HCT116 (cell line): ENCODE results near the gene ARVCF. TPM values are rescaled to one million over a fixed set of nuclear protein-coding genes. Genes with fewer than 3 reads are reported as not detected.

Experiments used
- ATAC-seq: fragments of 200-7000 bp; cut with Tn5 transposase; 2 replicates; pipeline ENCODE4 v1.9.1; 2020; ENCODE audit warnings: mild to moderate bottlenecking, moderate library complexity
- BruUV-seq: library from RNA; stranded (reverse); fragments of 400-500 nt; replicated peaks from 2 replicates; lab custom pipeline; 2021; lab: Mats Ljungman, UMichigan
- CTCF ChIA-PET: fragments of 300-600 bp; sonication (Branson Sonifier 250); formaldehyde crosslinking; loops from one replicate; lab custom pipeline; 2021; ENCODE audit warnings: antibody characterized with exemption; lab: Charles Lee
- POLR2A ChIA-PET: fragments of 300-600, 350-600 bp; sonication (Branson Sonifier 250); formaldehyde crosslinking; loops from one replicate; lab custom pipeline; 2021; ENCODE audit warnings: antibody characterized with exemption; lab: Charles Lee
- RAD21 ChIA-PET, 2 experiments: fragments of 300-600 bp; sonication (Branson Sonifier 250); formaldehyde crosslinking; loops; one replicate each; lab custom pipeline; 2023; ENCODE audit warnings: low total read pairs in 2 of 2; ENCODE audit not compliant: uncharacterized antibody in 2 of 2, unreplicated experiment in 2 of 2, low non-redundant PET in 1 of 2; lab: Charles Lee
- DNase-seq: peaks from one replicate; pipeline ENCODE4 v3.0.0-alpha.2; 2010; ENCODE audit warnings: low read depth, low spot score
- H2AFZ ChIP-seq: fragments of 200-600 bp; shearing (Covaris generic), sonication (generic); 2 replicates; pipeline ENCODE4 v1.6.1; 2017; ENCODE audit warnings: low read depth, mixed run types, mixed read lengths, antibody characterized with exemption, low read length; ENCODE audit not compliant: poor library complexity, severe bottlenecking
- H3K27ac ChIP-seq: 2 replicates; pipeline ENCODE4 v1.5.1; 2012; ENCODE audit warnings: low read depth, low read length
- H3K27me3 ChIP-seq: fragments of 200-600 bp; sonication (generic); 2 replicates; pipeline ENCODE4 v1.6.1; 2016; ENCODE audit warnings: mixed run types, low read length, mixed read lengths; ENCODE audit not compliant: insufficient read depth
- H3K36me3 ChIP-seq, 2 experiments: fragments of 200-500 bp in 1 of 2; fragments of 200-600 bp in 1 of 2; sonication (Bioruptor generic) in 1 of 2; sonication (generic) in 1 of 2; 2 replicates each; pipeline versions ENCODE4 v1.5.1 to v1.6.1; 2014 to 2016; ENCODE audit warnings: low read length in 2 of 2, inconsistent platforms in 1 of 2, mixed read lengths in 1 of 2, mixed run types in 1 of 2; ENCODE audit not compliant: insufficient read depth in 2 of 2, control insufficient read depth in 1 of 2
- H3K4me1 ChIP-seq, 2 experiments: fragments of 200-600 bp in 1 of 2; sonication (generic) in 1 of 2; 2 replicates each; pipeline versions ENCODE4 v1.5.1 to v1.6.1; 2012 to 2017; ENCODE audit warnings: low read length in 2 of 2, inconsistent platforms in 1 of 2, mild to moderate bottlenecking in 1 of 2, mixed read lengths in 1 of 2, mixed run types in 1 of 2, moderate library complexity in 1 of 2; ENCODE audit not compliant: insufficient read depth in 2 of 2, control insufficient read depth in 1 of 2
- H3K4me2 ChIP-seq: fragments of 200-600 bp; sonication (generic); 2 replicates; pipeline ENCODE4 v1.6.1; 2017; ENCODE audit warnings: mixed run types, low read length, mixed read lengths
- H3K4me3 ChIP-seq, 2 experiments: fragments of 200-600 bp in 1 of 2; sonication (generic) in 1 of 2; replicated peaks in 1 of 2; 2 replicates each; pipeline ENCODE4 v1.5.1; 2011 to 2016; ENCODE audit warnings: low read length in 2 of 2, control low read depth in 1 of 2, low read depth in 1 of 2, mild to moderate bottlenecking in 1 of 2, mixed read lengths in 1 of 2, mixed run types in 1 of 2
- H3K79me2 ChIP-seq: fragments of 200-600 bp; sonication (generic); 2 replicates; pipeline ENCODE4 v1.6.1; 2017; ENCODE audit warnings: mild to moderate bottlenecking, mixed run types, low read length, moderate library complexity, mixed read lengths; ENCODE audit not compliant: insufficient read depth
- H3K9ac ChIP-seq: fragments of 200-600 bp; sonication (generic); 2 replicates; pipeline ENCODE4 v1.6.1; 2016; ENCODE audit warnings: low read length, mixed read lengths
- H3K9me2 ChIP-seq: fragments of 200-600 bp; sonication (generic), shearing (Covaris generic); 2 replicates; pipeline ENCODE4 v1.6.1; 2017; ENCODE audit warnings: mixed run types, mild to moderate bottlenecking, moderate library complexity; ENCODE audit not compliant: insufficient read depth
- H3K9me3 ChIP-seq, 2 experiments: fragments of 200-500 bp in 1 of 2; fragments of 200-600 bp in 1 of 2; sonication (Bioruptor generic) in 1 of 2; sonication (generic) in 1 of 2; 2 replicates each; pipeline ENCODE4 v1.6.1; 2014 to 2017; ENCODE audit warnings: low read length in 2 of 2, mixed read lengths in 2 of 2, inconsistent platforms in 1 of 2, low read depth in 1 of 2, mild to moderate bottlenecking in 1 of 2, mixed run types in 1 of 2, moderate library complexity in 1 of 2; ENCODE audit not compliant: control insufficient read depth in 1 of 2, insufficient read depth in 1 of 2
- H4K20me1 ChIP-seq: fragments of 200-600 bp; sonication (generic), shearing (Covaris generic); 2 replicates; pipeline ENCODE4 v1.6.1; 2017; ENCODE audit warnings: mixed run types, mild to moderate bottlenecking, moderate library complexity; ENCODE audit not compliant: insufficient read depth
- CBX3 ChIP-seq: IDR thresholded peaks from 2 replicates; pipeline ENCODE4 v1.6.1; 2012; ENCODE audit warnings: low read depth
- CEBPB ChIP-seq: IDR thresholded peaks from 2 replicates; pipeline ENCODE4 v1.6.1; 2012; ENCODE audit warnings: low read depth
- EGR1 ChIP-seq: IDR thresholded peaks from 2 replicates; pipeline ENCODE4 v1.6.1; 2012; ENCODE audit warnings: low read depth
- FOSL1 ChIP-seq: IDR thresholded peaks from 2 replicates; pipeline ENCODE4 v1.6.1; 2012; ENCODE audit warnings: low read depth
- JUND ChIP-seq: IDR thresholded peaks from 2 replicates; pipeline ENCODE4 v1.6.1; 2012
- MAX ChIP-seq: IDR thresholded peaks from 2 replicates; pipeline ENCODE4 v1.6.1; 2012
- POLR2A ChIP-seq: IDR thresholded peaks from 2 replicates; pipeline ENCODE4 v1.7.0; 2011; ENCODE audit warnings: borderline replicate concordance; ENCODE audit not compliant: insufficient read depth, insufficient read length; ENCODE audit errors: extremely low read depth
- REST ChIP-seq: IDR thresholded peaks from 2 replicates; pipeline ENCODE4 v1.6.1; 2012; ENCODE audit warnings: low read depth
- SRF ChIP-seq: IDR thresholded peaks from 2 replicates; pipeline ENCODE4 v1.6.1; 2012; ENCODE audit warnings: low read depth
- TCF7L2 ChIP-seq: IDR thresholded peaks from 2 replicates; pipeline ENCODE4 v1.7.0; 2011; ENCODE audit warnings: borderline replicate concordance, inconsistent platforms; ENCODE audit not compliant: insufficient read depth, insufficient read length; ENCODE audit errors: extremely low read depth
- YY1 ChIP-seq: IDR thresholded peaks from 2 replicates; pipeline ENCODE4 v1.6.1; 2011; ENCODE audit warnings: low read length, low read depth, moderate library complexity, mild to moderate bottlenecking; ENCODE audit not compliant: insufficient replicate concordance; ENCODE audit errors: extremely low read depth
- ZFX ChIP-seq: fragments of 450-650 bp; IDR thresholded peaks from 2 replicates; pipeline ENCODE4 v1.6.1; 2017
- intact Hi-C: fragments of 100-400 bp; cut with micrococcal nuclease; formaldehyde crosslinking; loops from 2 replicates; pipeline ENCODE4 v1.10.0; 2022
- total RNA-seq: library from RNA; stranded (reverse); gene quantifications from one replicate; pipeline ENCODE4 v1.2.1, GENCODE V29; 2021; ENCODE audit not compliant: unreplicated experiment
- TF ChIP-seq, protein P1 (sequence below), 3 experiments: fragments of 200-600 bp in 1 of 3; sonication (generic) in 1 of 3; IDR thresholded peaks in 2 of 3; conservative IDR thresholded peaks in 1 of 3; 2 replicates each; pipeline ENCODE4 v1.5.1; 2012 to 2017; ENCODE audit warnings: low read depth in 2 of 3, low read length in 2 of 3, antibody characterized with exemption in 1 of 3, borderline replicate concordance in 1 of 3, control low read depth in 1 of 3, mild to moderate bottlenecking in 1 of 3, mixed read lengths in 1 of 3, mixed run types in 1 of 3, moderate library complexity in 1 of 3; ENCODE audit not compliant: insufficient read depth in 1 of 3

Gene ARVCF
- total RNA-seq, 1 experiment from 2014 or later = 42.8 TPM

- ChIA-PET RAD21 (no interaction called here), POLR2A (interaction anchor here (1.4 kb wide), 2 partner anchors 9 to 79 kb away, joined by 4 to 5 read pairs; no protein-coding TSS in a partner anchor), CTCF (interaction anchor here (1.2 kb wide), 1 partner anchor 13 kb away, joined by 3 read pairs; no protein-coding TSS in a partner anchor)
- TF ChIP-seq POLR2A = no peak
- TF ChIP-seq SRF = no peak
- no peak for TF ChIP-seq MAX
- no peak for TF ChIP-seq EGR1
- TF ChIP-seq FOSL1 = no peak
- no peak for TF ChIP-seq CBX3
- TF ChIP-seq ZFX = no peak
- TF ChIP-seq JUND = no peak
- no peak for TF ChIP-seq REST
- TF ChIP-seq, protein P1, sequence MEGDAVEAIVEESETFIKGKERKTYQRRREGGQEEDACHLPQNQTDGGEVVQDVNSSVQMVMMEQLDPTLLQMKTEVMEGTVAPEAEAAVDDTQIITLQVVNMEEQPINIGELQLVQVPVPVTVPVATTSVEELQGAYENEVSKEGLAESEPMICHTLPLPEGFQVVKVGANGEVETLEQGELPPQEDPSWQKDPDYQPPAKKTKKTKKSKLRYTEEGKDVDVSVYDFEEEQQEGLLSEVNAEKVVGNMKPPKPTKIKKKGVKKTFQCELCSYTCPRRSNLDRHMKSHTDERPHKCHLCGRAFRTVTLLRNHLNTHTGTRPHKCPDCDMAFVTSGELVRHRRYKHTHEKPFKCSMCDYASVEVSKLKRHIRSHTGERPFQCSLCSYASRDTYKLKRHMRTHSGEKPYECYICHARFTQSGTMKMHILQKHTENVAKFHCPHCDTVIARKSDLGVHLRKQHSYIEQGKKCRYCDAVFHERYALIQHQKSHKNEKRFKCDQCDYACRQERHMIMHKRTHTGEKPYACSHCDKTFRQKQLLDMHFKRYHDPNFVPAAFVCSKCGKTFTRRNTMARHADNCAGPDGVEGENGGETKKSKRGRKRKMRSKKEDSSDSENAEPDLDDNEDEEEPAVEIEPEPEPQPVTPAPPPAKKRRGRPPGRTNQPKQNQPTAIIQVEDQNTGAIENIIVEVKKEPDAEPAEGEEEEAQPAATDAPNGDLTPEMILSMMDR (IDR thresholded peaks at IDR 0.05 in 2 of 3, conservative IDR thresholded peaks at IDR 0.05 in 1 of 3; ENCODE audit: borderline replicate concordance in 1 of 3, insufficient read depth in 1 of 3, low read depth in 2 of 3, low read length in 2 of 3) = no peak
- no peak for TF ChIP-seq CEBPB
- TF ChIP-seq YY1 = no peak
- TF ChIP-seq TCF7L2 = no peak
- DNase-seq (no peak), ATAC-seq (no peak)
- Histone ChIP-seq H3K4me2 (peak overlapping the region; percentile 96), H3K27me3 (no peaks in the 10 kb centered on the region), H3K9me2 (no peaks in the 10 kb centered on the region), H3K4me1 (peaks cover 37 to 45% of the 10 kb centered on the region in 2 experiments), H3K9ac (peak overlapping the region; percentile 60), H2AFZ (no peak overlapping the region), H3K79me2 (peaks cover 16% of the 10 kb centered on the region), H3K36me3 (peaks cover 3 to 5% of the 10 kb centered on the region in 2 experiments; a peak in 2 of 4 replicates), H3K27ac (peak overlapping the region; percentile 68), H3K4me3 (peak overlapping the region; percentile 16 to 28; a peak in 3 of 4 replicates), H3K9me3 (no peaks in the 10 kb centered on the region), H4K20me1 (no peaks in the 10 kb centered on the region)
- intact Hi-C loops = loop anchor here (10.0 kb wide), 1 partner anchor 101 kb away; the partner anchor contains the start of gene DGCR8
- no TSS peak for BruUV-seq
Measured at GRCh38 chr22:19983741-19984140, 32.9 kb downstream of the ARVCF start.
